DMS53 treated with DMSO at 0.1 percent for 48 hours (cell line): ENCODE measurements around the gene KLHL17.
"Not testable (repeated sequence)": the region's sequence is repeated elsewhere in the genome, so short reads cannot be mapped to it uniquely, and the experiment has no call there.

Source experiments
- DNase-seq: peaks from one replicate; lab custom pipeline; 2025; ENCODE audit not compliant: unreplicated experiment; lab: John Stamatoyannopoulos, UW

Gene KLHL17

DNA sequence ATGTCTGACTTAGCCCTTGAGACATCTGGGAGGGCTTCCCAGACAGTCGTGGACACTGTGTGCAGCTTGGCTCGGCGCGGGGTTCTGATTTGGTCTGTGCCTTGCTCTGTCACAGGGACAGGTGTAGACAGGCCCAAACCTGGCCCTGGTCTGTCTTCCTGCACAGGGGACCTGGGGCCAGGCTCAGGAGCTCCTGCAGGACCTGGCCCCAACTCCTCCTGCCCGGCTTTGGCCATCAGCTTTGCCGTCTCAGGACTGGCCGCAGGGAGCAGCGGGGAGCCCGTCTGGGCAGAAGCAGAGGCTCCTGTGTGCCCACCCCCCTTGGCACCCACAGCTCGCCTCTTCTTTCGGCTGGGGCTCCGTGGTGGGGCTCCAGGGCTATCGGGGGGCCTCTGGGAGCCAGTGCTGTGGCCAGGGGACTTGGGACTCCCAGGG is 19.8 kb downstream of the KLHL17 start:
- no peak for DNase-seq

- no peak for DNase-seq
Measured at GRCh38 chr1:980602-981395, 20.4 kb downstream of the KLHL17 start.

DNA sequence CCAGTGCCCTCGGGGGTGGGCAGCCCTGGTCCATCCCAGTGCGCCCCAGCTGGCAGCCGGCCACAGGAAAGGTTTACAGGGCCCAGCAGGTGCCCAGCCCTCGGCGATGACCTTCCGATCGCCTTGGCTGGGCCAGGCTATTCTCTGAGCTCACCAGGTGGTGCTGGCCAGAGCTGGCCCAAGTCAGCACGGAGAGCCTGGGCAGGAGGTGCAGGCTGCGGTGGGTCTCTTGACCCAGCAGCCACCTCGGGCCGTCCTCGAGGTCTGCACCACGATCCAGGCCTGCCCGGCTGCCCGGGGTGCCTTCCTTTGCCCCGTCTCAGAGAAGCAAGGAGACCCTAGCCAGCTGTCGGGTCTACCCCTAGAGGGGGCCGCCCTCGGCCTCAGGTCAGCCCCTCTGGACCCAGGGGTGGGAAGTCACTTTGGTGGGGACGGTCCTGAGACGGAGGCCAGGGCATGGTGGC is 21.1 kb downstream of the KLHL17 start:
- no peak for DNase-seq

- no peak for DNase-seq
Measured at GRCh38 chr1:981955-982558, 21.7 kb downstream of the KLHL17 start, which contains the start of gene PERM1. TSS of gene PERM1 (minus strand) at chr1:982093. CDS start at chr1:981029, 1,064 bp downstream.

- no peak for DNase-seq
Measured at GRCh38 chr1:982765-983436, 22.5 kb downstream of the KLHL17 start.

- DNase-seq, result no peak
Measured at GRCh38 chr1:983798-984475, 23.6 kb downstream of the KLHL17 start.

DNA sequence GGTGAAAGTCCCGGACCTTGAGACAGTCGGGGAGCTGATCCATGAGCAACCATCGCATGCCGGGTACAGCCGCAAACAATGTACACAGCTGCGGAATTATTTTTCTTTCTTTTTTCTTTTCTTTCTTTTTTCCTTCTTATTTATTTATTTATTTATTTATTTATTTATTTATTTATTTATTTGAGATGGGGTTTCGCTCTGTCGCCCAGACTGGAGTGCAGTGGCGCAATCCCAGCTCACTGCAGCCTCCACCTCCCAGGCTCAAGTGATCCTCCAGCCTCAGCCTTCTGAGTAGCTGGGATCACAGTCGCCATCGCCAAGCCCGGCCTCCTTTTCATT is 24.1 kb downstream of the KLHL17 start:
- no peak for DNase-seq

GRCh38 chr1:985126-985525 is 24.7 kb downstream of the KLHL17 start:
- DNase-seq, result no peak

- not testable (repeated sequence) for DNase-seq
Measured at GRCh38 chr1:988061-988460, 27.7 kb downstream of the KLHL17 start.

DNA sequence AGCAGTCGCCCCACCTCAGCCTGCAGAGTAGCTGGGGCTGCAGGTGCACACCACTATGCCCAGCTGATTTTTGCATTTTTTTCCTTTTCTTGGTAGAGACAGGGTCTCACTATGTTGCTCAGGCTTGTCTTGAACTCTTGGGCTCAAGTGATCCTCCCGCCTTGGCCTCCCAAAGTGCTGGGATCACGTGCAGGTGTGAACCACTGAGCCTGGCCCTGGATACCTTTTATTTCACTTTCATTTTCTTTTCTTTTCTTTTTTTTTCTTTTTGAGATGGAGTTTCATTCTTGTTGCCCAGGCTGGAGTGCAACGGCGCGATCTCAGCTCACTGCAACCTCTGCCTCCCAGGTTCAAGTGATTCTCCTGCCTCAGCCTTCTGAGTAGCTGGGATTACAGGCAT is 30.9 kb downstream of the KLHL17 start:
- not testable (repeated sequence) for DNase-seq

- no peak for DNase-seq
Measured at GRCh38 chr1:991895-992294, 31.5 kb downstream of the KLHL17 start.

DNA sequence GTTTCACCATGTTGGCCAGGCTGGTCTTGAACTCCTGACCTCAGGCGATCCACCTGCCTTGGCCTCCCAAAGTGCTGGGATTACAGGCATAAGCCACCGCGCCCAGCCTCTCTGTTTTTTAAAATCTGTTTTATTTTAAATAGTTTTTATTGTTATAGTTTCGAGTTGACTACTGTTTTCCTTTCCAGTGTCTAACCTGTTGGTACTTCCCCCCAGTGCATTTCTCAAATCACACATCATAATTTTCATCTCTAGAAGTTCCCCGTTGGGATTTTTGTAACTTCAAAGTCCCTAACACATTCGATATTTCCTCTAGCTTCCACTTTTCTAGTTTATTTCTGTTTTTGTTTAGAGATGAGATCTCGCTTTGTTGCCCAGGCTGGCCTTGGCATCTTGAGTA is 32.0 kb downstream of the KLHL17 start:
- no peak for DNase-seq

DNA sequence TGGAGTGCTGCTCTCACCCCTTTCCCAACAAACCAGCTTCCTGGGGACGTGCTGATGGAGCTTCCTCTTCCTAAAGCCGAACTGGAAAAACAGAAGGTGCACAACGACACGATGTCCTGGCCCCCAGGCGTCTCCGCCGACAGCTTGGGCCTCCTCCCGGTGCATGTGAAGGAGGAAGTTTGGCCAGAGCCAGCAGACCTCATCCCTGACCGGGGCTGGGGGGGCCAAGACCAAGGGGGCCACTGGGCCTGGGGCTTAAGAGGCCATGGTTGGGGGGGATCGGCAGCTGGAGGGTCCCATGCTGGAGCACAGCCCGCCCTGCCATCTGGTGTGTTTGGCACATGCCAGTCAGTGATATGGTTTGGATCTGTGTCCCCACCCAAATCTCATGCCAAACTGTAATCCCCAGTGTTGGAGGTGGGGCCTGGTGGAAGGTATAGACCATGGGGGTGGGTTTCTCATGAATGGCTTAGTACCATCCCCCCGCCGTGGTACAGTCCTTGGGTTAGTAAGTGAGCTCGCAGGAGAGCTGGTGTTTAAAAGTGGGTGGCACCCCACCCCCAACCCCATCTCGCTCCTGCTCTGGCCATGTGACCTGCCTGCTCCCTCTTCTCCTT is 33.1 kb downstream of the KLHL17 start:
- no peak for DNase-seq

DNA sequence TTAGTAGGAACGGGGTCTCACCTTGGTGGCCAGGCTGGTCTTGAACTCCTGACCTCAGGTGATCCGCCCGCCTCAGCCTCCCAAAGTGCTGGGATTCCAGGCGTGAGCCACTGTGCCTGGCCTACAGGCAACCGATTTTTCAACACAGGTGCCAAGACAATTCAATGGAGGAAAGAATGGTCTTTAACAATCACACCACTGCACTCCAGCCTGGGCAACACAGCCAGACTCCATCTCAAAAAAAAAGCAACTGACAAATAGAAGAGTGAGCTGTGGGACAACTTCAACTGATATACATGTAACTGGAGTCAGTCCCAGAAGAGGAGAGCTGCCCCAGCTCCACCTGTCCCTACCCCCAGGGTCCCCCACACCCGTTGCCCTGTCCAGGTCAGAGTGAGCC is 34.2 kb downstream of the KLHL17 start:
- not testable (repeated sequence) for DNase-seq

GRCh38 chr1:995665-996633 is 35.6 kb downstream of the KLHL17 start:
- DNase-seq, result no peak

DNA sequence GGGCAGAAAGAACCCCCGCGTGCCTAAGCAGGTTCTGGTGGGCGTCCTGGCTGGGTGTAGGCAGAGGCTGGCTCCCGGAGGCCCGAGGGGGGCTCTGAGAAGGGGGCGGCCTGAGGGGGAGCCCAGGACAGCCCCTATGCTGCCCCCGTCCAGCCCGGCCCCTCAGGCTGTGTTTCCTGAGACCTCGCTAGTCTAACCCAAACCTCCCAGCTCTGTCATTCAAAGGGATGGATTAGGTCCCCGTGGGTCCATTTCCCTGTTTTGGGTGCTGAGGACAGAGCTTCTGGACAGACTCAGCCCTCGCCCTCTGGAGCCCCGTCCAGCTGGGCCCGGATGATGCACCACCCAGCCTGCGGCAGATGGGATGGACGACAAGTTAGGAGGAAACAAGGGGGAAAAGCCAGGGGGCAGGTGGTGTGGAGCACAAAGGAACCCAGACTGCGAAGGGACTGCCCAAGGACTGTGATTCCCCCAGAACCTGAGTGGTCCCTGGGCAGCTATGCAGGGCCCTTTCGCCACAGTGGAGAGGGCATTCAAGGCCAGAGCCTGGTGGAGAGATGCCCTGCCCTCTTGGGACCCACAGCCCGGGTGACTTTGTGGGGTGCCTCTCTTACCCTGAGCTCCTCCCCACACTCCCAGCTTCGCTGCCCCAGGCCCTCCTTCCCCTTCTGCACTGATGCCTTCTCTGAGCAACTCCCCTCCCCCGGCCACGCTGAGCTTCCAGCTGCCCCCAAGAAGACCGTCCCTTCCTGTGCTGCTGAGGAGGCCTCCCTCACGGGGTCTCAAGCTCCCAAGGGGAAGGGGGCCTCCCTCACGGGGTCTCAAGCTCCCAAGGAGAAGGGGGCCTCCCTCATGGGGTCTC is 36.7 kb downstream of the KLHL17 start:
- DNase-seq, result no peak

DNA sequence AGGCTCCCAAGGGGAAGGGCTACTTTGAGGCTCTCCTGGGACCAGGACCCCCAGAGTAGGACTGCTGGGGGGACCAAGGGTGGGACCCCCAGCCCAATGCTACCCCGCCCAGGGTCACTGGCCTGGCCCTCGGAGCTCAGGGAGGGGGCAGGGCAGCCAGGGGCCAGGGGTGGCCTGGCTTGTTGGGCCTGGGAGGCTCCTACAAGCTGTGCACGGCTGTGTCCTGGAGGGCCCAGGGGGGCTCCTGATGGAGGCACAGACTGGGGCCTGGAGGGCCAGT is 37.3 kb downstream of the KLHL17 start:
- DNase-seq, result no peak

- DNase-seq, result no peak
Measured at GRCh38 chr1:997993-998744, 37.8 kb downstream of the KLHL17 start.

GRCh38 chr1:998745-998994 is 38.3 kb downstream of the KLHL17 start:
- DNase-seq, result no peak
